GM15510 (cell line): ENCODE measurements around the gene GFI1B.

Experiments used
- POLR2A ChIP-seq: IDR thresholded peaks from 3 replicates; pipeline ENCODE4 v1.6.1; 2011; ENCODE audit warnings: borderline replicate concordance; ENCODE audit not compliant: insufficient read length; ENCODE audit errors: extremely low read depth

GFI1B gene

GRCh38 chr9:133023117-133023890 lies 44.8 kb downstream of the GFI1B start:
- no peak for TF ChIP-seq POLR2A

- no peak for TF ChIP-seq POLR2A
These were observed 47.9 kb downstream of the GFI1B start for GRCh38 chr9:133026426-133026825.

GRCh38 chr9:133027134-133027533 lies 48.6 kb downstream of the GFI1B start:
- no peak for TF ChIP-seq POLR2A

GRCh38 chr9:133028221-133028620 lies 49.7 kb downstream of the GFI1B start:
- no peak for TF ChIP-seq POLR2A

- no peak for TF ChIP-seq POLR2A
These were observed 51.5 kb downstream of the GFI1B start for GRCh38 chr9:133029994-133030316.

GRCh38 chr9:133030317-133031129 lies 52.0 kb downstream of the GFI1B start, which contains the start of gene GTF3C5:
Gene GTF3C5, plus strand, starts transcription at chr9:133030997. Its CDS starts 15 bp downstream, at chr9:133031012.
- peak; percentile 89 for TF ChIP-seq POLR2A

GRCh38 chr9:133031130-133031422 lies 52.6 kb downstream of the GFI1B start:
- no peak for TF ChIP-seq POLR2A

- no peak for TF ChIP-seq POLR2A
These were observed 53.0 kb downstream of the GFI1B start for GRCh38 chr9:133031496-133031911.

- TF ChIP-seq POLR2A = no peak
These were observed 53.7 kb downstream of the GFI1B start for GRCh38 chr9:133032171-133032570.

GRCh38 chr9:133035669-133036068 lies 57.2 kb downstream of the GFI1B start:
- no peak for TF ChIP-seq POLR2A

- no peak for TF ChIP-seq POLR2A
These were observed 59.5 kb downstream of the GFI1B start for GRCh38 chr9:133037775-133038515.
